Neural progenitor cell (in vitro differentiated cells): ENCODE results near the gene LRRC61. TPM values are rescaled to one million over a fixed set of nuclear protein-coding genes. Genes with fewer than 3 reads are reported as not detected.

Source experiments
- DNase-seq: peaks from one replicate; pipeline ENCODE4 v3.0.0-alpha.2; 2016; ENCODE audit warnings: low spot score
- H2AFZ ChIP-seq: fragments of 200-600 bp; sonication (generic); replicated peaks from 2 replicates; pipeline ENCODE4 v1.6.1; 2016; ENCODE audit warnings: antibody characterized with exemption
- H3F3A ChIP-seq: fragments of 200-600 bp; sonication (generic); 2 replicates; pipeline ENCODE4 v1.6.1; 2016; ENCODE audit warnings: antibody characterized with exemption, low read depth
- H3K27ac ChIP-seq: fragments of 200-600 bp; sonication (generic); 2 replicates; pipeline ENCODE4 v1.5.1; 2016; ENCODE audit warnings: mild to moderate bottlenecking
- H3K27me3 ChIP-seq: fragments of 200-600 bp; sonication (generic); 2 replicates; pipeline ENCODE4 v1.6.1; 2016; ENCODE audit warnings: mild to moderate bottlenecking, moderate library complexity
- H3K36me3 ChIP-seq: fragments of 200-600 bp; sonication (generic); 2 replicates; pipeline ENCODE4 v1.5.1; 2016
- H3K4me1 ChIP-seq: fragments of 200-600 bp; sonication (generic); 2 replicates; pipeline ENCODE4 v1.6.1; 2016; ENCODE audit warnings: mixed run types
- H3K4me2 ChIP-seq: fragments of 200-600 bp; sonication (generic); 2 replicates; pipeline ENCODE4 v1.6.1; 2016
- H3K4me3 ChIP-seq: fragments of 200-600 bp; sonication (generic); 2 replicates; pipeline ENCODE4 v1.5.1; 2016
- H3K79me2 ChIP-seq: fragments of 200-600 bp; sonication (generic); 2 replicates; pipeline ENCODE4 v1.6.1; 2016; ENCODE audit warnings: low read depth
- H3K9ac ChIP-seq: fragments of 200-600 bp; sonication (generic); 2 replicates; pipeline ENCODE4 v1.6.1; 2016
- H3K9me3 ChIP-seq: fragments of 200-600 bp; sonication (generic); 2 replicates; pipeline ENCODE4 v1.5.1; 2016; ENCODE audit warnings: low read depth
- H4K20me1 ChIP-seq: fragments of 200-600 bp; sonication (generic); 2 replicates; pipeline ENCODE4 v1.6.1; 2016; ENCODE audit warnings: low read depth
- H3K27ac Mint-ChIP-seq: 3 replicates; pipeline ENCODE4 v1.8.0; 2021; ENCODE audit warnings: mixed read lengths
- H3K27me3 Mint-ChIP-seq: 2 replicates; pipeline ENCODE4 v1.8.0; 2022; ENCODE audit warnings: low read depth, mild to moderate bottlenecking, inconsistent platforms, moderate library complexity, mixed read lengths; ENCODE audit not compliant: insufficient read depth
- H3K36me3 Mint-ChIP-seq: 3 replicates; pipeline ENCODE4 v1.8.0; 2021; ENCODE audit warnings: mixed read lengths
- H3K4me1 Mint-ChIP-seq: 3 replicates; pipeline ENCODE4 v1.8.0; 2021; ENCODE audit warnings: mixed read lengths
- H3K4me3 Mint-ChIP-seq: 3 replicates; pipeline ENCODE4 v1.8.0; 2021; ENCODE audit warnings: mild to moderate bottlenecking, moderate library complexity, mixed read lengths
- H3K9me3 Mint-ChIP-seq: 3 replicates; pipeline ENCODE4 v1.8.0; 2020; ENCODE audit warnings: mixed read lengths
- CTCF ChIP-seq: fragments of 200-600 bp; sonication (generic); IDR thresholded peaks from 2 replicates; pipeline ENCODE4 v1.5.1; 2017; ENCODE audit warnings: antibody characterized with exemption, mild to moderate bottlenecking
- EZH2 ChIP-seq: fragments of 200-600 bp; sonication (generic); IDR thresholded peaks from 2 replicates; pipeline ENCODE4 v1.6.1; 2017; ENCODE audit warnings: antibody characterized with exemption, mild to moderate bottlenecking, moderate library complexity
- EZH2phosphoT487 ChIP-seq: fragments of 200-600 bp; sonication (generic); IDR thresholded peaks from 2 replicates; pipeline ENCODE4 v1.6.1; 2017; ENCODE audit warnings: antibody characterized with exemption
- total RNA-seq: library from RNA; depleted of rRNA; stranded (reverse); fragments of >200 nt; gene quantifications from 2 replicates; pipeline ENCODE4 v1.2.3, GENCODE V29; 2015; ENCODE audit warnings: low replicate concordance

The LRRC61 gene
- total RNA-seq, 1 donor from 2014 or later, result 2.0 TPM

GRCh38 chr7:150344299-150344698 lies 21.1 kb downstream of the LRRC61 start:
- Histone ChIP-seq H2AFZ (no peak overlapping the region), H4K20me1 (peaks cover 6% of the 10 kb centered on the region), H3K79me2 (no peaks in the 10 kb centered on the region), H3K27me3 (peaks cover 50% of the 10 kb centered on the region), H3K27ac (no peak overlapping the region), H3K4me2 (no peak overlapping the region), H3K4me3 (no peak overlapping the region), H3K9me3 (peaks cover 8% of the 10 kb centered on the region), H3K9ac (no peak overlapping the region), H3K4me1 (peaks cover 18% of the 10 kb centered on the region), H3F3A (peaks cover 10% of the 10 kb centered on the region), H3K36me3 (no peaks in the 10 kb centered on the region)
- no peak for DNase-seq
- no peaks in the 10 kb centered on the region for H3K36me3 Mint-ChIP-seq
- H3K27ac Mint-ChIP-seq, result no peak overlapping the region
- no peak overlapping the region for H3K4me3 Mint-ChIP-seq
- H3K4me1 Mint-ChIP-seq, result peaks cover 18% of the 10 kb centered on the region
- H3K9me3 Mint-ChIP-seq, result peaks cover 9% of the 10 kb centered on the region
- H3K27me3 Mint-ChIP-seq, result peaks cover 32% of the 10 kb centered on the region
- TF ChIP-seq EZH2, result no peak
- no peak for TF ChIP-seq CTCF
- no peak for TF ChIP-seq EZH2phosphoT487

GRCh38 chr7:150345012-150345411 lies 21.9 kb downstream of the LRRC61 start:
- Mint-ChIP-seq H3K27ac (no peak overlapping the region), H3K27me3 (peaks cover 26% of the 10 kb centered on the region), H3K4me1 (peaks cover 11% of the 10 kb centered on the region), H3K4me3 (no peak overlapping the region), H3K36me3 (no peaks in the 10 kb centered on the region), H3K9me3 (peaks cover 9% of the 10 kb centered on the region)
- TF ChIP-seq EZH2phosphoT487 (no peak), CTCF (no peak), EZH2 (no peak)
- no peak overlapping the region for H3K27ac ChIP-seq
- H3K4me2 ChIP-seq, result no peak overlapping the region
- H3K27me3 ChIP-seq, result peaks cover 43% of the 10 kb centered on the region
- H3K9me3 ChIP-seq, result peaks cover 8% of the 10 kb centered on the region
- H3K79me2 ChIP-seq, result no peaks in the 10 kb centered on the region
- no peak overlapping the region for H2AFZ ChIP-seq
- H3K36me3 ChIP-seq, result no peaks in the 10 kb centered on the region
- no peak overlapping the region for H3K9ac ChIP-seq
- peaks cover 10% of the 10 kb centered on the region for H3F3A ChIP-seq
- DNase-seq, result no peak
- H4K20me1 ChIP-seq, result peaks cover 6% of the 10 kb centered on the region
- no peak overlapping the region for H3K4me3 ChIP-seq
- peaks cover 15% of the 10 kb centered on the region for H3K4me1 ChIP-seq

- Histone ChIP-seq H2AFZ (no peak overlapping the region), H3K4me2 (no peak overlapping the region), H3K9me3 (peaks cover 8% of the 10 kb centered on the region), H4K20me1 (no peaks in the 10 kb centered on the region), H3K27me3 (peaks cover 24% of the 10 kb centered on the region), H3K9ac (no peak overlapping the region), H3K36me3 (no peaks in the 10 kb centered on the region), H3K4me1 (no peaks in the 10 kb centered on the region), H3K27ac (no peak overlapping the region), H3F3A (peaks cover 8% of the 10 kb centered on the region), H3K79me2 (no peaks in the 10 kb centered on the region), H3K4me3 (no peak overlapping the region)
- DNase-seq, result no peak
- peaks cover 4% of the 10 kb centered on the region for H3K4me1 Mint-ChIP-seq
- H3K4me3 Mint-ChIP-seq, result no peak overlapping the region
- H3K9me3 Mint-ChIP-seq, result peaks cover 9% of the 10 kb centered on the region
- no peaks in the 10 kb centered on the region for H3K36me3 Mint-ChIP-seq
- peaks cover 25% of the 10 kb centered on the region for H3K27me3 Mint-ChIP-seq
- no peak overlapping the region for H3K27ac Mint-ChIP-seq
- TF ChIP-seq EZH2, result no peak
- TF ChIP-seq EZH2phosphoT487, result no peak
- TF ChIP-seq CTCF, result no peak
Observed at GRCh38 chr7:150346922-150347321, 23.8 kb downstream of the LRRC61 start.
